Measurements from ENCODE around the gene SEMA6A.

GRCh38 chr5:116475338-116475737, 99.3 kb downstream of the SEMA6A start:
- TF ChIP-seq MAFK (IDR thresholded peaks at IDR 0.05; ENCODE audit: partially characterized antibody) (no peak), ESRRA (IDR thresholded peaks at IDR 0.05; ENCODE audit: borderline replicate concordance, low read length) (no peak), CTCF (IDR thresholded peaks at IDR 0.05) (no peak), KDM1A (IDR thresholded peaks at IDR 0.05; ENCODE audit: low read depth) (no peak), MYC (IDR thresholded peaks at IDR 0.05; ENCODE audit: borderline replicate concordance, low read length) (no peak), POLR2A (IDR thresholded peaks at IDR 0.05; ENCODE audit: low read length) (no peak), BHLHE40 (IDR thresholded peaks at IDR 0.05; ENCODE audit: low read depth, low read length) (no peak)

Data from A549 (cell line).